ENCODE measurements around the gene FAM50B.

FAM50B gene

DNA sequence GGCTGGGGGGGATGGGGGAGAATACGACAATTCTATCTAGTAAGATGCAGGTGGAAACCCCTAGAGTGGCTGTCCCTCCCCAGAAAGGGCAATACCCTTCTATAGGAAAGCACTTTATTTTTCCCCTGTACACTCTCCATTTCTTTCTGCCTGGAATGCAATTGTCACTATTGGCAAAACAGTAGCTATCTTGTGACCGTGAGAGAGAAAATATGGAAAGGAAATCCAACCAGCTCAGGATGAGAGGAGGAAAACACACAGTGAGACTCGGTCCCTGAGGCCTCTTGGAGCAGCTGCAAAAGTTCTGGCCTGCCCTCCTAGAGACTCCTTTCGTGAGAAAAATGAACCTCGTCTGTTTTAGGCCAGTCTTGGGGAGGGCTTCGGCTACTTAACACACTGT, 43.4 kb downstream of the FAM50B start:
- Histone ChIP-seq H3F3A (ENCODE audit: control insufficient read depth, insufficient read depth) (no peaks in the 10 kb centered on the region), H3K4me2 (ENCODE audit: low read length) (no peak overlapping the region), H3K79me2 (ENCODE audit: control insufficient read depth, low read length) (no peaks in the 10 kb centered on the region), H4K20me1 (ENCODE audit: control insufficient read depth, insufficient read depth, low read depth, low read length) (no peaks in the 10 kb centered on the region), H3K27me3 (ENCODE audit: control insufficient read depth, low read length) (no peaks in the 10 kb centered on the region), H3K27ac (ENCODE audit: low read depth, low read length) (no peak overlapping the region), H3K9me3 (ENCODE audit: control insufficient read depth, insufficient read depth, low read length) (no peaks in the 10 kb centered on the region), H3K36me3 (ENCODE audit: control insufficient read depth, low read length) (no peaks in the 10 kb centered on the region), H3K4me1 (ENCODE audit: control insufficient read depth, low read length) (no peaks in the 10 kb centered on the region), H3K4me3 (ENCODE audit: low read length) (no peak overlapping the region), H3K9me2 (replicated peaks; ENCODE audit: control insufficient read depth, low read length) (no peaks in the 10 kb centered on the region)
- TF ChIP-seq, protein P1, sequence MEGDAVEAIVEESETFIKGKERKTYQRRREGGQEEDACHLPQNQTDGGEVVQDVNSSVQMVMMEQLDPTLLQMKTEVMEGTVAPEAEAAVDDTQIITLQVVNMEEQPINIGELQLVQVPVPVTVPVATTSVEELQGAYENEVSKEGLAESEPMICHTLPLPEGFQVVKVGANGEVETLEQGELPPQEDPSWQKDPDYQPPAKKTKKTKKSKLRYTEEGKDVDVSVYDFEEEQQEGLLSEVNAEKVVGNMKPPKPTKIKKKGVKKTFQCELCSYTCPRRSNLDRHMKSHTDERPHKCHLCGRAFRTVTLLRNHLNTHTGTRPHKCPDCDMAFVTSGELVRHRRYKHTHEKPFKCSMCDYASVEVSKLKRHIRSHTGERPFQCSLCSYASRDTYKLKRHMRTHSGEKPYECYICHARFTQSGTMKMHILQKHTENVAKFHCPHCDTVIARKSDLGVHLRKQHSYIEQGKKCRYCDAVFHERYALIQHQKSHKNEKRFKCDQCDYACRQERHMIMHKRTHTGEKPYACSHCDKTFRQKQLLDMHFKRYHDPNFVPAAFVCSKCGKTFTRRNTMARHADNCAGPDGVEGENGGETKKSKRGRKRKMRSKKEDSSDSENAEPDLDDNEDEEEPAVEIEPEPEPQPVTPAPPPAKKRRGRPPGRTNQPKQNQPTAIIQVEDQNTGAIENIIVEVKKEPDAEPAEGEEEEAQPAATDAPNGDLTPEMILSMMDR (IDR thresholded peaks at IDR 0.05; ENCODE audit: low read depth, low read length, poor library complexity, severe bottlenecking): no peak
- no peak for TF ChIP-seq EZH2phosphoT487 (IDR thresholded peaks at IDR 0.05; ENCODE audit: borderline replicate concordance, low read length)

DNA sequence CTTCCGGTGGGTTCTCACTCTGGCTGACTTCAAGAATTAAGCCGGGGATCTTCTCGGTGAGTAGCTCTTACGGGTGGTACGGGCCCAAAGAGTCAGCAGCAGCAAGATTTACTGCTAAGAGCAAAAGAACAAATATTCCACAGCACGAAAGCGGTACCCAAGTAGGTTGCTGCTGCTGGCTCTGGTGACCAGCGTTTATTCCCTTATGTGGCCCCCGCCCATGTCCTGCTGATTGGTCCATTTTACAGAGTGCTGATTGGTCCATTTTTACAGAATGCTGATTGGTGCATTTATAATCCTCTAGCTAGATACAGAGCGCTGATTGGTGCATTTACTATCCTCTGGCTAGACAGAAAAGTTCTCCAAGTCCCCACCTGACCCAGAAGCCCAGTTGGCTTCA, 44.3 kb downstream of the FAM50B start:
- Histone ChIP-seq H4K20me1 (ENCODE audit: control insufficient read depth, insufficient read depth, low read depth, low read length) (no peaks in the 10 kb centered on the region), H3K9me2 (replicated peaks; ENCODE audit: control insufficient read depth, low read length) (no peaks in the 10 kb centered on the region), H3F3A (ENCODE audit: control insufficient read depth, insufficient read depth) (no peaks in the 10 kb centered on the region), H3K4me3 (ENCODE audit: low read length) (no peak overlapping the region), H3K9me3 (ENCODE audit: control insufficient read depth, insufficient read depth, low read length) (no peaks in the 10 kb centered on the region), H3K4me2 (ENCODE audit: low read length) (no peak overlapping the region), H3K4me1 (ENCODE audit: control insufficient read depth, low read length) (no peaks in the 10 kb centered on the region), H3K36me3 (ENCODE audit: control insufficient read depth, low read length) (no peaks in the 10 kb centered on the region), H3K79me2 (ENCODE audit: control insufficient read depth, low read length) (no peaks in the 10 kb centered on the region), H3K27ac (ENCODE audit: low read depth, low read length) (no peak overlapping the region), H3K27me3 (ENCODE audit: control insufficient read depth, low read length) (no peaks in the 10 kb centered on the region)
- TF ChIP-seq, protein P1 (IDR thresholded peaks at IDR 0.05; ENCODE audit: low read depth, low read length, poor library complexity, severe bottlenecking): no peak
- TF ChIP-seq EZH2phosphoT487 (IDR thresholded peaks at IDR 0.05; ENCODE audit: borderline replicate concordance, low read length): no peak

DNA sequence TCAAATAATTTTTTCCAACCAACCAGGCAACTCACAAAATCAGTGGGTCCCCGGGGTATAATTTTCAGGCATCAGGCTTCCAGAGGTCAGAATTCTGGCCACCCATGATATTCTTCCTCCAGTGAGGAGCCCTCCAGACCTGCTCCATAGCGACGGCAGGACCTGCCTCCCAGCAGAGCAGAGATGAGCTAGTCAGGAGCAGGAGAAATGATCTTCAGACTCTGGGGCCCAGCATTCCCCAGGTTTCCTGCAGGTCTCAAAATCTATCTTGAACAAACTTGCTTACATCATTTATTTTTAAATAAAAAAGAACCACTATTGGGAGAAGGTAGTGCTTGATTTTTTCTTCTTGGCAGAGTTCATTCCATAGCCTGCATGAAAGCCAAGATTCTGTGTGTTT, 44.7 kb downstream of the FAM50B start:
- H3K36me3 ChIP-seq (ENCODE audit: control insufficient read depth, low read length): no peaks in the 10 kb centered on the region
- no peak overlapping the region for H3K27ac ChIP-seq (ENCODE audit: low read depth, low read length)
- no peak overlapping the region for H3K4me2 ChIP-seq (ENCODE audit: low read length)
- TF ChIP-seq, protein P1 (IDR thresholded peaks at IDR 0.05; ENCODE audit: low read depth, low read length, poor library complexity, severe bottlenecking): no peak
- no peak for TF ChIP-seq EZH2phosphoT487 (IDR thresholded peaks at IDR 0.05; ENCODE audit: borderline replicate concordance, low read length)
- no peaks in the 10 kb centered on the region for H3K9me3 ChIP-seq (ENCODE audit: control insufficient read depth, insufficient read depth, low read length)
- H3K9me2 ChIP-seq (replicated peaks; ENCODE audit: control insufficient read depth, low read length): no peaks in the 10 kb centered on the region
- no peaks in the 10 kb centered on the region for H3K4me1 ChIP-seq (ENCODE audit: control insufficient read depth, low read length)
- no peaks in the 10 kb centered on the region for H3K79me2 ChIP-seq (ENCODE audit: control insufficient read depth, low read length)
- no peaks in the 10 kb centered on the region for H3K27me3 ChIP-seq (ENCODE audit: control insufficient read depth, low read length)
- no peaks in the 10 kb centered on the region for H3F3A ChIP-seq (ENCODE audit: control insufficient read depth, insufficient read depth)
- H4K20me1 ChIP-seq (ENCODE audit: control insufficient read depth, insufficient read depth, low read depth, low read length): no peaks in the 10 kb centered on the region
- H3K4me3 ChIP-seq (ENCODE audit: low read length): no peak overlapping the region
